Activated T-cell treated with anti-CD3 and anti-CD28 coated beads, Interleukin-2, amount 50 U/mL, for 24 hours (primary cell): ENCODE measurements around the gene VPS50.
A peak's percentile ranks its signal among the peaks of the same experiment; 100 is the strongest.
"Not testable (repeated sequence)": the region's sequence is repeated elsewhere in the genome, so short reads cannot be mapped to it uniquely, and the experiment has no call there.

Experiments
- DNase-seq: peaks from one replicate; pipeline ENCODE4 v3.0.0-alpha.2; 2020
- H3K27ac Mint-ChIP-seq: 2 replicates; pipeline ENCODE4 v1.8.0; 2020; ENCODE audit warnings: mild to moderate bottlenecking, mixed read lengths
- H3K27me3 Mint-ChIP-seq: 2 replicates; pipeline ENCODE4 v1.8.0; 2020; ENCODE audit warnings: mixed read lengths
- H3K36me3 Mint-ChIP-seq: 2 replicates; pipeline ENCODE4 v1.8.0; 2020; ENCODE audit warnings: low read depth, mixed read lengths
- H3K4me1 Mint-ChIP-seq: 2 replicates; pipeline ENCODE4 v1.8.0; 2020; ENCODE audit warnings: low read depth, mixed read lengths
- H3K4me3 Mint-ChIP-seq: 2 replicates; pipeline ENCODE4 v1.8.0; 2020; ENCODE audit warnings: mild to moderate bottlenecking, moderate library complexity, mixed read lengths
- H3K9me3 Mint-ChIP-seq: 2 replicates; pipeline ENCODE4 v1.8.0; 2020; ENCODE audit warnings: mixed read lengths

Gene VPS50

GRCh38 chr7:93337052-93337451 lies 104.9 kb downstream of the VPS50 start:
- peaks cover 3% of the 10 kb centered on the region for H3K9me3 Mint-ChIP-seq
- no peaks in the 10 kb centered on the region for H3K27me3 Mint-ChIP-seq
- peaks cover 71% of the 10 kb centered on the region for H3K36me3 Mint-ChIP-seq
- DNase-seq: no peak
- no peaks in the 10 kb centered on the region for H3K4me1 Mint-ChIP-seq
- H3K4me3 Mint-ChIP-seq: no peak overlapping the region
- no peak overlapping the region for H3K27ac Mint-ChIP-seq

DNA sequence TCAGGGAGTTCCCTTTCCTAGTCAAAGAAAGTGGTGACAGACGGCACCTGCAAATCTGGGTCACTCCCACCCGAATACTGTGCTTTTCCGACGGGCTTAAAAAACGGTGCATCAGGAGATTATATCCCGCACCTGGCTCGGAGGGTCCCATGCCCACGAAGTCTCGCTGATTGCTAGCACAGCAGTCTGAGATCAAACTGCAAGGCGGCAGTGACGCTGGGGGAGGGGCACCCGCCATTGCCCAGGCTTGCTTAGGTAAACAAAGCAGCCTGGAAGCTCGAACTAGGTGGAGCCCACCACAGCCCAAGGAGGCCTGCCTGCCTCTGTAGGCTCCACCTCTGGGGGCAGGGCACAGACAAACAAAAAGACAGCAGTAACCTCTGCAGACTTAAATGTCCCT lies 110.0 kb downstream of the VPS50 start:
- H3K9me3 Mint-ChIP-seq, DNase-seq, H3K4me3 Mint-ChIP-seq, H3K27me3 Mint-ChIP-seq, H3K27ac Mint-ChIP-seq, H3K4me1 Mint-ChIP-seq: not testable (repeated sequence)
- peaks cover 45% of the 10 kb centered on the region for H3K36me3 Mint-ChIP-seq

GRCh38 chr7:93350338-93350737 lies 118.2 kb downstream of the VPS50 start:
- DNase-seq: no peak
- Mint-ChIP-seq H3K36me3 (peaks cover 26% of the 10 kb centered on the region), H3K27me3 (no peaks in the 10 kb centered on the region), H3K4me1 (no peaks in the 10 kb centered on the region), H3K27ac (peak overlapping the region; percentile 7), H3K9me3 (no peaks in the 10 kb centered on the region), H3K4me3 (no peak overlapping the region)

DNA sequence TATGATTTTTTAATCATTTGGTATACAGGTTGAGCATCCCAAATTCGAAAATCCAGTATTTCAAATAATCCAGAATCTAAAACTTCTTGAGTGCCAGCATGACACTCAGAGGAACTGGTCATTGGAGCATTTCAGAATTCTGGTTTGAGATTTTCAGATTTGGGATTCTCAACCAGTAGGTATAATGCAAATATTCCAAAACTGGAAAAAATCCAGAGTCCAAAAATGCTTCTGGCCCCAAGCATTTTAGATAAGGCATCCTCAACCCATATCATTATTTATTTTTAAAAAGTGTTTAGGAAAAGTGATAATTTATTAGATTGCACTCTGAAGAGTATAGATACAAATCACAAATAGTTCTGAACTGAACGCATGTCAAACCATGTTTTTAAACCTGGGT lies 120.7 kb downstream of the VPS50 start:
- H3K36me3 Mint-ChIP-seq: peaks cover 45% of the 10 kb centered on the region
- H3K9me3 Mint-ChIP-seq: no peaks in the 10 kb centered on the region
- H3K27me3 Mint-ChIP-seq: no peaks in the 10 kb centered on the region

GRCh38 chr7:93354815-93355214 lies 122.6 kb downstream of the VPS50 start:
- Mint-ChIP-seq H3K27me3 (no peaks in the 10 kb centered on the region), H3K9me3 (no peaks in the 10 kb centered on the region), H3K4me3 (no peak overlapping the region), H3K27ac (no peak overlapping the region), H3K4me1 (no peaks in the 10 kb centered on the region), H3K36me3 (peaks cover 51% of the 10 kb centered on the region)
- no peak for DNase-seq

More for the DNA sequence above, 120.7 kb downstream of the VPS50 start:
- Mint-ChIP-seq H3K27ac (no peak overlapping the region), H3K4me1 (no peaks in the 10 kb centered on the region), H3K4me3 (no peak overlapping the region)
- DNase-seq: no peak

GRCh38 chr7:93359520-93360198 lies 127.5 kb downstream of the VPS50 start:
- peaks cover 31% of the 10 kb centered on the region for H3K36me3 Mint-ChIP-seq
- H3K27ac Mint-ChIP-seq: no peak overlapping the region
- H3K4me1 Mint-ChIP-seq: no peaks in the 10 kb centered on the region
- no peaks in the 10 kb centered on the region for H3K27me3 Mint-ChIP-seq
- H3K4me3 Mint-ChIP-seq: no peak overlapping the region
- no peak for DNase-seq
- H3K9me3 Mint-ChIP-seq: no peaks in the 10 kb centered on the region

DNA sequence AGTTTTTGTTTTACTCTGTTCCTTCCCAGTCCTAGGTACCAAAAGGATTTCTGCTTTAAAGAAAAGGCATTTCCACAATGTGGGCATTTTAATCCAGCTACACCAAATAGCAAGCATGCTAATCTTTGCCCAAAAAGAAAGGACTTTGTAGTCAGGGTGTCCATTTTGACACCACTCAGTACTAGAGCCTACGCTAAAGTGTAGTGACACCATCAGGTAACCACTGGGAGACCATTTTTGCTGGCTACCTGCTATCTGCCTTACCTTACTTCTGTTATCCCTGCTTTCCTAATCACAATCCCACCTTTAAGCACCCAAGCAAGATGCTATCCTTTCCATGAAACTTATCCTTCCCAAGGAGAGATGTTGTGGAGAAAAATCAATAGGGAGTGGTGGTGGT lies 129.7 kb downstream of the VPS50 start:
- Mint-ChIP-seq H3K9me3 (no peaks in the 10 kb centered on the region), H3K4me3 (no peak overlapping the region), H3K27me3 (no peaks in the 10 kb centered on the region), H3K27ac (no peak overlapping the region), H3K4me1 (no peaks in the 10 kb centered on the region), H3K36me3 (peaks cover 19% of the 10 kb centered on the region)
- DNase-seq: no peak

DNA sequence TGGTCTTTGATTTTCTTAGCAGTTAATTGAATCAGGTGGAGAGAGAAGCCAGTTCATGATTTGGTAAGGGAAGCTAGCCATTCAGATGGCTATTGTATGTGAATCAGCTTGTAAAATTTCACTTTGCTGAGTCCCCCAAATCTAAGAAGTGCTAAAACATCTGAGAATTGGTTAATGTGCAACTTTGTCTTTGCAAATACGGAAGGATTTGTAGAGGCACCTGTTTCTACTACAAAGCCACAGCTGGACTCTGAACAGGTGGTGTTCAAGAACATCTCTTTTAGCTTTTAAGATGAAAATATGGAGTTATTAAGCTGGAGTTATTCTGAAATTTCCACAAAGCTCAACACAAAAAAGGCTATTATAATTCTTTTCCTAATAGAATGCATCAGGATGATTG lies 132.6 kb downstream of the VPS50 start:
- H3K9me3 Mint-ChIP-seq: peaks cover 7% of the 10 kb centered on the region
- DNase-seq: no peak
- peaks cover 5% of the 10 kb centered on the region for H3K27me3 Mint-ChIP-seq

GRCh38 chr7:93365341-93365740 lies 133.2 kb downstream of the VPS50 start:
- Mint-ChIP-seq H3K27me3 (peaks cover 5% of the 10 kb centered on the region), H3K27ac (no peak overlapping the region), H3K4me1 (no peaks in the 10 kb centered on the region), H3K4me3 (no peak overlapping the region), H3K9me3 (peaks cover 7% of the 10 kb centered on the region), H3K36me3 (no peaks in the 10 kb centered on the region)
- DNase-seq: no peak

More for the DNA sequence above, 132.6 kb downstream of the VPS50 start:
- Mint-ChIP-seq H3K27ac (no peak overlapping the region), H3K4me3 (no peak overlapping the region), H3K4me1 (no peaks in the 10 kb centered on the region), H3K36me3 (no peaks in the 10 kb centered on the region)

- Mint-ChIP-seq H3K4me1 (no peaks in the 10 kb centered on the region), H3K9me3 (peaks cover 7% of the 10 kb centered on the region), H3K27me3 (peaks cover 8% of the 10 kb centered on the region), H3K4me3 (no peak overlapping the region), H3K36me3 (no peaks in the 10 kb centered on the region), H3K27ac (no peak overlapping the region)
- DNase-seq: no peak
Observed at GRCh38 chr7:93366816-93367215, 134.7 kb downstream of the VPS50 start.

DNA sequence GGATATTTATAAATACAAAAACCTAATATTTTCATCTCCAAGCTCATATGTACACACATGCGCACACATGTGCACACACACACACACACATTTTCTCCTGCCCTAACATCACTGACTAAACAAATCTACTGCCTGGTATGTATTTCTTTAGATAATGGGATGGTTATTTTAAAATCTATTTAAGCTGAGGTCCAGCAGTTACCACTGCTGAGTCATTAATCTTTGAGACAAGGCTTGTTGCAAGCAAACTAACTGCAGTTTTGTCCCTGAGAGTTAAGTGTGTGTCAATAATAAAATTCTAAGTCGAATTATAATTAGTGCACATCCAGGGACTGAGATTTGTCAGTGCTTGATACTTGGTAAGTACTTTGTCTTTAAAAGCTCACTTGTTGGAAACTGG lies 135.1 kb downstream of the VPS50 start:
- Mint-ChIP-seq H3K36me3 (no peaks in the 10 kb centered on the region), H3K27ac (no peak overlapping the region), H3K27me3 (peaks cover 10% of the 10 kb centered on the region), H3K9me3 (peaks cover 7% of the 10 kb centered on the region), H3K4me3 (no peak overlapping the region), H3K4me1 (no peaks in the 10 kb centered on the region)
- no peak for DNase-seq

DNA sequence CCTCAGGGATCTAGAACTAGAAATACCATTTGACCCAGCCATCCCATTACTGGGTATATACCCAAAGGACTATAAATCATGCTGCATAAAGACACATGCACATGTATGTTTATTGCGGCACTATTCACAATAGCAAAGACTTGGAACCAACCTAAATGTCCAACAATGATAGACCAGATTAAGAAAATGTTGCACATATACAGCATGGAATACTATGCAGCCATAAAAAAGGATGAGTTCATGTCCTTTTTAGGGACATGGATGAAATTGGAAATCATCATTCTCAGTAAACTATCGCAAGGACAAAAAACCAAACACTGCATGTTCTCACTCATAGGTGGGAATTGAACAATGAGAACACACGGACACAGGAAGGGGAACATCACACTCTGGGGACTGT lies 138.8 kb downstream of the VPS50 start:
- DNase-seq, H3K27ac Mint-ChIP-seq, H3K4me1 Mint-ChIP-seq, H3K4me3 Mint-ChIP-seq, H3K36me3 Mint-ChIP-seq, H3K9me3 Mint-ChIP-seq: not testable (repeated sequence)
- peaks cover 20% of the 10 kb centered on the region for H3K27me3 Mint-ChIP-seq

GRCh38 chr7:93373537-93373936 lies 141.4 kb downstream of the VPS50 start:
- Mint-ChIP-seq H3K27me3 (peaks cover 29% of the 10 kb centered on the region), H3K9me3 (peaks cover 5% of the 10 kb centered on the region), H3K4me3 (no peak overlapping the region), H3K36me3 (no peaks in the 10 kb centered on the region), H3K27ac (no peak overlapping the region), H3K4me1 (no peaks in the 10 kb centered on the region)
- no peak for DNase-seq

GRCh38 chr7:93374345-93374940 lies 142.3 kb downstream of the VPS50 start:
- H3K36me3 Mint-ChIP-seq: no peaks in the 10 kb centered on the region
- no peak for DNase-seq
- H3K27ac Mint-ChIP-seq: no peak overlapping the region
- no peak overlapping the region for H3K4me3 Mint-ChIP-seq
- no peaks in the 10 kb centered on the region for H3K9me3 Mint-ChIP-seq
- no peaks in the 10 kb centered on the region for H3K4me1 Mint-ChIP-seq
- H3K27me3 Mint-ChIP-seq: peaks cover 28% of the 10 kb centered on the region

GRCh38 chr7:93375603-93376002 lies 143.4 kb downstream of the VPS50 start:
- DNase-seq: no peak
- H3K9me3 Mint-ChIP-seq: peaks cover under 1% of the 10 kb centered on the region
- H3K27ac Mint-ChIP-seq: no peak overlapping the region
- H3K36me3 Mint-ChIP-seq: no peaks in the 10 kb centered on the region
- no peaks in the 10 kb centered on the region for H3K4me1 Mint-ChIP-seq
- no peak overlapping the region for H3K4me3 Mint-ChIP-seq
- peaks cover 30% of the 10 kb centered on the region for H3K27me3 Mint-ChIP-seq
